Renal cortical epithelial cell (primary cell): ENCODE data around the gene PRPH2. TPM values are rescaled to one million over a fixed set of nuclear protein-coding genes. Genes with fewer than 3 reads are reported as not detected.
"Not testable (repeated sequence)": the region's sequence is repeated elsewhere in the genome, so short reads cannot be mapped to it uniquely, and the experiment has no call there.

Experiments
- DNase-seq: peaks from one replicate; pipeline ENCODE4 v3.0.0-alpha.2; 2011; ENCODE audit warnings: low read depth
- total RNA-seq: library from RNA; depleted of rRNA; stranded (reverse); fragments of >200 nt; gene quantifications from 2 replicates; pipeline ENCODE4 v1.2.3, GENCODE V29; 2014

PRPH2 gene
- total RNA-seq, 1 donor from 2014 or later, result 1.2 TPM

DNA sequence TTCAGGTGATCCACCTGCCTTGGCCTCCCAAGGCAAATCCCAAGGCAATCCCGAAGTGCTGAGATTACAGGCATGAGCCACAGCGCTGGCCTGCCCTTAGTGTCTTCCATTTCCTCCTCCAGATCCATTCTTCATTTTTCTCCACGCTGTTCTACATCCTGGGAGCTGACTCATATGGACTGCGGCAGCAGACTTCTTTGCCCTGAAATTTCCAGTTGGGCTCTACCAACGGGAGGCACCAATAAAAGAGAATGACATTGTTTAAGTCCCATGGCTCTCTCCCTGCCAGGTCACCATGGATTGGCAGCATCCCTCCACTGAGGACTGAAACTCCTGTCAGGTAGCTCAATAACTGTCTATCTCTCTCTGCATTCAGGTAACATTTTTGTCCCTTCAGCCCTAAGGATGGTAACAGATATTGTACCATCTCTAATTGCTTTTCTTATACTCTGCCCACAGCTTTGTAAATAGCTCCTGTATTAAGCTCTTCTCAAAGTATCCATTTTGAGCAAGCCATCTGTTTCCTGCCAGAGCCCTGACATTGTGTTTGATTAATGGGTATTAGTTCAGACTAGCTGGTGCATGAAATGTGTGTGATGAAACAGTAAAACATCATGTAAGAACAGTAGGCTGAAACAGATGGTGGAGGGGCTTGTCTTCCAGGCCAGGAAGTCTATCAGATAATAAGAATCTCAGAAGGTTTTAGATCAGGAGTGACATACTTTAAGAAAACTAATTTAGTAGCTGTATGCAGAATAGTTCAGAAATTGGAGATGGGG lies 19.9 kb upstream of the PRPH2 start:
- DNase-seq, result peak; percentile 70

- no peak for DNase-seq
Observed at GRCh38 chr6:42740725-42741124, 18.3 kb upstream of the PRPH2 start.

GRCh38 chr6:42735976-42736375 lies 13.6 kb upstream of the PRPH2 start:
- DNase-seq, result peak; percentile 88

GRCh38 chr6:42733867-42734481 lies 11.6 kb upstream of the PRPH2 start:
- peak; percentile 93 for DNase-seq

GRCh38 chr6:42729731-42730130 lies 7.3 kb upstream of the PRPH2 start:
- DNase-seq, result peak; percentile 87

GRCh38 chr6:42727627-42728026 lies 5.2 kb upstream of the PRPH2 start:
- no peak for DNase-seq

- no peak for DNase-seq
Observed at GRCh38 chr6:42727087-42727611, 4.8 kb upstream of the PRPH2 start.

DNA sequence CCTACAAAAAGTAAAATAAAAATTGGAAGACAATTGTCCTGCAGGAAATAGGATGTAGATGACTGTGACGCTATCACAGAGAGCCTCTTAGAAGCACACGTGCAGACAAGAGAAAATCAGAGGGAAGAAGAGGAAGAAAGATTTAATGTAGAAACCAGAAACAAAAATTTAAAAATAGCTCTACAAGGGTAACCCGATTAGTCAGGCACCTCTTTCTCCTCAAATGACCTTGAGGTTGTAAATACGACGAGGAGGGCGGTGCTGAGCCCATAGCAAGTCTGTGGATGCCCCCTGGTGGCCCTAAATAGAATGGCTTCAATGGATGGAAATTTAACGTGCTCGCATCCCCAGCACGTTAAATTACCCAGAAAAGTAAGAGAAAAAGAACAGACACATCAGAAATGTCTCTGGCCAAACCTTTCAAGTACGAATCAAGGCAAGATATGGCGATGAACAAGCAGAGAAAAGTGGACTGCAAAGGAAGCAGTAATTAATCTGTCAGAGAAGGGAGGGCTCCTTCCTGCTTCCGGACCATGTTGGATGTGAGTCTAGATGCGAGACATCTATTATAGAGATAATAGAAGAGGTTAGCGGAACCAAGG lies 4.2 kb upstream of the PRPH2 start:
- DNase-seq, result peak; percentile 78

- no peak for DNase-seq
Observed at GRCh38 chr6:42726026-42726425, 3.6 kb upstream of the PRPH2 start.

DNA sequence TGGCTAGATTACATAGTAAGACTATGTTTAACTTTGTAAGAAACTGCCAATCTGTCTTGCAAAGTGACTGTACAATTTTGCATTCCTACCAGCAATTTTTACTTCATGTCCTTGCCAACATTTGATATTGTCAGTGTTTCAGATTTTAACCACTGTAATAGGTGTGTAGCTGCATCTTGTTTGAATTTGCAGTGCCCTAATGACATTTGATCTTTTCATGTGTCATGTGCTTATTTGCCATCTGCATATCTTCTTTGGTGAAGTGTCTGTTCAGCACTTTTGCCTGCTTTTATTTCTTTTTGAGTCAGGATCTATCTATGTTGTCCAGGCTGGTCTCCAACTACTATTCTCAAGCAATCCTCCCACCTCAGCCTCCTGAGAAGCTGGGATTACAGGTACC lies 2.4 kb upstream of the PRPH2 start:
- DNase-seq, result no peak

DNA sequence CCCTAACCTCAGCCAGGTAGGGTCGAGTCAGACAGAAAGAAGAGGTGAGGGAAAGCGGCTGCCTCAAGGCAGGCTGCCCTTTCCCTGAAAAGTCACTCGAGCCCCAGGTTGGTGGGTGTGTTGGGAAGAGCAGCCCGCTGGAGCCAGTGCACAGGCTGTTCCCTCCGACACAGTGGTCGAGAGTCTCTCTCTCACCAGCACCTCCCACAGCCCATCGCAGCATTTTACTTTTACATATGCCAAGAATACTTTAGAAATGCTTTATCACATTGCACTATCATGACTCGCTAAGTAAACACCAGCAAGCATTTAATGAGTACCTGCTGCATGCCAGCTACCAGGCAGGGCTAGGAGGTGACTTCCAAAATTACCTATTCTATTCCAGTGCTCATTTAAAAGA lies 1.7 kb downstream of the PRPH2 start:
- peak; percentile 56 for DNase-seq

DNA sequence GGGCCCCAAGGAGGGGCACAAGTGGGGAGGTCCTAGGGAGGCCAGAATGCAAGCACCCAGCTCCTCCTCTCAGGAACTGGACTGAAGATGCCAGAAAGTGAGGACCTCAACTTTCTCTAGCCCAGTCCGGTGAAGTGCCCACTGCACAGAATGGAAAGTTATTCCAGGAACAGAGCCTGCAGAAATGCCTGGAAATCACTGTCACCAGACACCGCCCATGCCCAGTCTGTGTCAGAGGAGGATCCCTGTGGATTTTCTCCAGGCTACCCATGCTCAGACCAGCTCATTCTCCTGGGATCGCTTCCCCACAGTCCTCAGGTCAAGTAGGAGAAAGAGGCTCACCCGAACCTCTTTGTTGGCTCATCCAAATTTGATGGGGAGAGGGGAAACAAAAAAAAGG lies 6.5 kb downstream of the PRPH2 start:
- DNase-seq, result no peak

DNA sequence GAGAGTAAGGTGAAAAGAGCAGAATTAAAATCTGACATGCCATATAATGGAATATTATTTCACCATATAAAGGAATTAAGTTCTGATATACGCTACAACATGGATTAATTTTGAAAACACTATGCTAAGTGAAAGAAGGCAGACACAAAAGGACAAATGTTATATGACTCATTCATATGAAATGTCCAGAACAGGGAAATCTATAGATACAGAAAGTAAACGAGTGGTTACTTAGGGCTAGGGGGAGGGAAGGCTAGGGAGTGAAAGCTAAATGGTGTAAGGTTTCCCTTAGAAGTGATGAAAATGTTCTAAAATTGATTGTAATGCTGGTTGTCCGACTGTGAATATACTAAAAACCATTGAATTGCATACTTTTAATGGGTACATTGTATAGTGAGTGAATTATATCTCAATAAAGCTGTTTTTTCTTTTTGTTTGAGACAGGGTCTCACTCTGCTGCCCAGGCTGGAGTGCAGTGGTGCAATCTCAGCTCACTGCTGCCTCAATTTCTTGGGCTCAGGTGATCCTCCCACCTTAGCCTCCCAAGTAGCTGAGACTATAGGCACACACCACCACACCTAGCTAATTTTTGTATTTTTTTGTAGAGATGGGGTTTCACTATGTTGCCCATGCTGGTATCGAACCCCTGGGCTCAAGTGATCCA lies 8.2 kb downstream of the PRPH2 start:
- DNase-seq, result peak; percentile 22

DNA sequence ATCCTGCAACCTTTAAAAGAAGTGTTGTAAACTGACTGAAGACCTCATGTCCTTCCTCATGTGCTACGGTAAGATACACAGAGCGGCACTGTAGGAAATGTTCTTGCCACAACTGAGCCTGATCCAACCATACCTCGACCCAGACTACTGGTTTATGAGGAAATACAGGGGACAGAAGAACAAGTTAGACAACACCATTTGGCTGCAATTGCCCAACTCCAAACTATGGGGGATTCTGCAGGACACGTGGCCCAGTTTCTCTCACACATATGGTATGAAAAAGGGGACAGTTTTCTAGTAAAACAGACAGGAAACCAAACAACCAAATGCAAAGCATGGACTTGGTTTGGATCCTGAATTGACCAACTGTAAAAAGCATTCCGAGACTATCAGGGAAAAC lies 10.5 kb downstream of the PRPH2 start:
- DNase-seq, result no peak

- DNase-seq, result no peak
Observed at GRCh38 chr6:42710316-42710715, 12.1 kb downstream of the PRPH2 start.

DNA sequence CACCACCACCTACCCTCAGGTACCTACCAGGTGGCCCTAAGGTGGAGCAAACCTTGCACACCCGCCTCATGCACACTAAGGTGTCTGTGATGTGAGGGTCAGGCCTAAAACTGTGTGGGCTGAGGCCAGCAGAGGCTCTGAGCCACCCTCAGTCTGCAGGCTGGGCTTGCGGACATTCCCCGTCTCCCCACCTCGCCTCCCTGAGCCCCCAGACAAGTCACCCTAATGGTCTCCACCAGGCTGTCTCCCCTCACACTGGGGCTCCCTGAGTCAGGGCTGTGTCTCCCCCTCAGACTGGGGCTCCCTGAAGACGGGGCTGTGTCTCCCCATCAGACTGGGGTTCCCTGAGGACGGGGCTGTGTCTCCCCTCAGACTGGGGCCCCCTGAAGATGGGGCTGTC lies 12.5 kb downstream of the PRPH2 start:
- DNase-seq, result no peak

GRCh38 chr6:42708096-42708495 lies 14.3 kb downstream of the PRPH2 start:
- DNase-seq, result no peak

DNA sequence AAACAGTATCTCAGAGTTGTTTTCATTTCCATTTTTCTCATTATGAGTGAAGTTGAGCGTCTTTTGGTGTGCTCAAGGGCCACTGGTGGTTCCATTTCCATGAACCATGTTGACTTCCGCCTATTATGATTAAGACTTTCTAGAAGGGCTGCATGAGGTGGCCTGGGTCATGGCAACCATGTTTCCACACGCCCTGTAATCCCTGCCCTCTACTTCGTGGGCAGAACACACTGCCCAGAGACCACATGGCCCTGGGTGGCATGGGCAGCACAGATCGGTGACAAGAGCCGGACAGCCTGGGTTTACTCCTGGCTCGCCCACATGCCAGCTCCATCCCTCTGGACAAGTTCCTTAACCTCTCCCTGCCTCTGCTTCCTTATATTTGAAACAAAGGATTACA lies 14.8 kb downstream of the PRPH2 start:
- DNase-seq, result no peak

DNA sequence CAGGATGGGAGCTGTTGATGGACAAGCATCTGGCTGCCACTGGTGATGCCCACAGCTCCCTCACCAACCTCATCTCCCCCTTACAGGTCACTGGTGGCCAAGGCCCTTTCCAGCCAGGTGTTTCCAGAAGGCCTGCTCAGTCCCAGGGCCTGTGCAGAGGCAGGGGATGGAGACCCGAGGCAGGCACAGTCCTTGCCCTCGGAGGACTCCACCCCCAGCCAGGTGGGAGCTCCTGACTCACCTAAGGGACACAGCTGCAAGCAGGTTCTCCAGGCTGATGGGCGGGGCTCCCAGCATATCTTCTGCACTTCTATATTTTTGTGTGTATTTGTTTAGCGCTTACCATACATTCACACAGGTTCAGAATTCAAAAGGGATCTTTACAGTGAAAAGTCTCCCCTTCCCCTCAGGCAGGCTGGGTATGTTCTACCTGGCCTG lies 17.4 kb downstream of the PRPH2 start:
- no peak for DNase-seq

DNA sequence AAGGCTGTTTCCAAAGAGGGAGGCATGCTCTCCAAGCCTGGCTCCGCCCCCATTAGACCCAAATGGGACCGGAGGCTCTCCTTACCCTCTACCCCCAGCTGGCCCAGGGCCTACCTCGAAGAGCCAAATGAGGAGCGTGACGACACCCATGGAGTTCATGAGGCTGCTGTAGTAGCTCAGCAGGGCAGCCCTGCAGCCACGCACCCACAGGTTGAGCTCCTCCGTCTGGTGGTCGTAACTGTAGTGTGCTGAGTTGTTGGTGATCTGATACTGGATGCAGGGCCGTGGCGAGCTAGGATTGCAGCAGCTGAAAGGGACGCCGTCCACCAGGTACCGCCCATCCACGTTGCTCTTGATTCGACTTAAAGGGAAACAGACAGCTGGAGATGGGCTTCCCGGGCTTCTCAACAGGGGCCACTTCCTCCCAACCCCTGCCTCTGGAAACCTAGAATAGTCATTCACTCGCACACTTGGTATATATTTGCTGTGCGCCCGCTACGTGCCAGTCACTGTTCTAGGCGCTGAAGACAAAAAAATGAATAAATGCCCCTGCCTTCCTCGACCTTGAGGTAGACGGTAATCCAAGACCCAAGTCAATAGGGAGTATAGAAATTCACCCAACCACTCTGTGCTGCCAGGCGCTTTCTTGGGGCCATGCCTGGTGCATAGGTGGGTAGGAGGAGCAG lies 18.0 kb downstream of the PRPH2 start:
- DNase-seq, result peak; percentile 13

DNA sequence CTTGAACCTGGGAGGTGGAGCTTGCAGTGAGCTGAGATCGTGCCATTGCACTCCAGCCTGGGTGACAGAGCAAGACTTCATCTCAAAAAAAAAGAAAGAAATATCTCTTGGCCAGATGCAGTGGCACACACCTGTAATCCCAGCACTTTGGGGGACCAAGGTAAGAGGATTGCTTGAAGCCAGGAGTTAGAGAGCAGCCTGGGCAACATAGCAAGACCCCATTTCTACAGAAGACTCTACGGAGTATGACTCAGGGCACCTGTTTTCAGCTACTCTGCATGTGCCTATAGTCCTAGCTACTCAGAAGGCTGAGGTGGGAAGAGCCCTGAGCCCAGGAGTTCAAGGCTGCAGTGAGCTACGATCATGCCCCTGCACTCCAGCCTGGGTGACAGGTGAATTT lies 19.6 kb downstream of the PRPH2 start:
- not testable (repeated sequence) for DNase-seq

DNA sequence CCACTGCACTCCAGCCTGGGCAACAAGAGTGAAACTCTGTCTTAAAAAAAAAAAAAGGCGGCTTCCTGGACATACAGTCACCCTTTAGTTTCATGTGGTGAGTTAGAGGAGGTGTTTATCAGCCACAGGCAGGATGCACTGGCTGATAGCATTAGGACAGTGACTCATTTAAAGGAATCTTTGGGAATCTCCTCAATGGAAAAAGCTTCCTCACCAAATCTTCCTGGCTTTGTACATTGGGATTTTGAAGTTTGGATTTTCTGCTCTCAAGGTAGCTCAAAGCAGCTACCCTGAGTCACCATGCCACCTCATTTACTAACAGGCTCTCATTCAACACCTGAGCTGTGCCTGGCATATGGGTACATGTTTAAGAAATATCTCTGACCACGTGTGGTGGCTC lies 20.2 kb downstream of the PRPH2 start:
- DNase-seq, result peak; percentile 77
